Neural cell (in vitro differentiated cells): ENCODE data around the gene CREBL2. TPM values are rescaled to one million over a fixed set of nuclear protein-coding genes. Genes with fewer than 3 reads are reported as not detected.

Experiments used
- H2AFZ ChIP-seq: fragments of 200-600, 300-800 bp; sonication (generic), shearing (Covaris generic); 2 replicates; pipeline ENCODE4 v1.6.0; 2014; ENCODE audit warnings: low read depth, mild to moderate bottlenecking, antibody characterized with exemption, low read length, moderate library complexity
- H3F3A ChIP-seq: fragments of 200-600 bp; shearing (Covaris generic); 2 replicates; pipeline ENCODE4 v1.6.1; 2016; ENCODE audit warnings: mild to moderate bottlenecking, moderate library complexity, mixed read lengths, antibody characterized with exemption, low read length; ENCODE audit not compliant: insufficient read depth, poor library complexity, severe bottlenecking
- H3K27ac ChIP-seq: fragments of 200-600, 300-800 bp; sonication (generic), shearing (Covaris generic); 2 replicates; pipeline ENCODE4 v1.5.1; 2014; ENCODE audit warnings: mild to moderate bottlenecking, low read length, moderate library complexity
- H3K27me3 ChIP-seq: fragments of 300-800, 200-600 bp; sonication (generic), shearing (Covaris generic); 2 replicates; pipeline ENCODE4 v1.6.0; 2014; ENCODE audit warnings: mild to moderate bottlenecking, low read depth, low read length, moderate library complexity; ENCODE audit not compliant: insufficient read depth
- H3K36me3 ChIP-seq: fragments of 300-800, 200-600 bp; sonication (generic), shearing (Covaris generic); 2 replicates; pipeline ENCODE4 v1.5.1; 2014; ENCODE audit warnings: mild to moderate bottlenecking, antibody characterized with exemption, low read length, moderate library complexity; ENCODE audit not compliant: insufficient read depth
- H3K4me2 ChIP-seq: fragments of 300-800, 200-600 bp; sonication (generic), shearing (Covaris generic); 2 replicates; pipeline ENCODE4 v1.6.0; 2014; ENCODE audit warnings: mild to moderate bottlenecking, low read length
- H3K4me3 ChIP-seq: fragments of 300-800, 200-600 bp; sonication (generic), shearing (Covaris generic); 2 replicates; pipeline ENCODE4 v1.5.1; 2014; ENCODE audit warnings: mild to moderate bottlenecking, low read length, moderate library complexity
- H3K79me2 ChIP-seq: fragments of 200-600 bp; shearing (Covaris generic); replicated peaks from 2 replicates; pipeline ENCODE4 v1.6.0; 2014; ENCODE audit warnings: mild to moderate bottlenecking, low read length, moderate library complexity; ENCODE audit not compliant: insufficient read depth
- H3K9ac ChIP-seq: fragments of 300-800, 200-600 bp; sonication (generic), shearing (Covaris generic); 2 replicates; pipeline ENCODE4 v1.6.1; 2016; ENCODE audit warnings: mild to moderate bottlenecking, low read length, mixed read lengths
- H3K9me2 ChIP-seq: fragments of 200-600 bp; shearing (Covaris generic); 2 replicates; pipeline ENCODE4 v1.6.1; 2016; ENCODE audit warnings: mild to moderate bottlenecking, low read length, mixed read lengths; ENCODE audit not compliant: insufficient read depth
- H3K9me3 ChIP-seq: fragments of 200-600, 300-800 bp; sonication (generic), shearing (Covaris generic); 2 replicates; pipeline ENCODE4 v1.6.1; 2016; ENCODE audit warnings: mild to moderate bottlenecking, mixed run types, low read length, moderate library complexity, mixed read lengths
- H4K20me1 ChIP-seq: fragments of 200-600 bp; shearing (Covaris generic); 2 replicates; pipeline ENCODE4 v1.6.1; 2016; ENCODE audit warnings: mild to moderate bottlenecking, mixed run types; ENCODE audit not compliant: insufficient read depth
- CTCF ChIP-seq: fragments of 450-650 bp; IDR thresholded peaks from 2 replicates; pipeline ENCODE4 v1.5.1; 2014; ENCODE audit warnings: antibody characterized with exemption, mild to moderate bottlenecking, moderate library complexity; ENCODE audit not compliant: poor library complexity, severe bottlenecking
- EP300 ChIP-seq: fragments of 450-650 bp; conservative IDR thresholded peaks from 2 replicates; pipeline ENCODE4 v1.6.1; 2014; ENCODE audit warnings: antibody characterized with exemption, mild to moderate bottlenecking, moderate library complexity; ENCODE audit not compliant: poor library complexity, severe bottlenecking
- EZH2 ChIP-seq: fragments of 200-600, 300-800 bp; shearing (Covaris generic), sonication (generic); IDR thresholded peaks from 2 replicates; pipeline ENCODE4 v1.6.1; 2014; ENCODE audit warnings: antibody characterized with exemption, low read length, borderline replicate concordance, mild to moderate bottlenecking; ENCODE audit not compliant: insufficient read depth, poor library complexity, severe bottlenecking
- MXI1 ChIP-seq: fragments of 450-650 bp; conservative IDR thresholded peaks from 2 replicates; pipeline ENCODE4 v1.6.1; 2014; ENCODE audit warnings: antibody characterized with exemption, mild to moderate bottlenecking; ENCODE audit not compliant: poor library complexity, severe bottlenecking
- POLR2AphosphoS5 ChIP-seq: IDR thresholded peaks from 2 replicates; pipeline ENCODE4 v1.6.1; 2012
- RAD21 ChIP-seq: fragments of 450-650 bp; conservative IDR thresholded peaks from 2 replicates; pipeline ENCODE4 v1.6.1; 2014; ENCODE audit warnings: antibody characterized with exemption, mild to moderate bottlenecking, moderate library complexity
- SMC3 ChIP-seq: fragments of 450-650 bp; conservative IDR thresholded peaks from 2 replicates; pipeline ENCODE4 v1.6.1; 2014; ENCODE audit warnings: antibody characterized with exemption, mild to moderate bottlenecking, moderate library complexity; ENCODE audit not compliant: poor library complexity
- TAF1 ChIP-seq: IDR thresholded peaks from 2 replicates; pipeline ENCODE4 v1.6.1; 2012; ENCODE audit warnings: low read depth
- polyA plus RNA-seq: library from polyadenylated mRNA; depleted of rRNA; stranded (reverse); fragments of >200 nt; gene quantifications from 2 replicates; pipeline ENCODE4 v1.2.3, GENCODE V29; 2014
- TF ChIP-seq, protein P1 (sequence below): IDR thresholded peaks from 2 replicates; pipeline ENCODE4 v1.6.1; 2012; ENCODE audit warnings: borderline replicate concordance

Gene CREBL2
- polyA plus RNA-seq, 1 donor from 2014 or later = 29.9 TPM

DNA sequence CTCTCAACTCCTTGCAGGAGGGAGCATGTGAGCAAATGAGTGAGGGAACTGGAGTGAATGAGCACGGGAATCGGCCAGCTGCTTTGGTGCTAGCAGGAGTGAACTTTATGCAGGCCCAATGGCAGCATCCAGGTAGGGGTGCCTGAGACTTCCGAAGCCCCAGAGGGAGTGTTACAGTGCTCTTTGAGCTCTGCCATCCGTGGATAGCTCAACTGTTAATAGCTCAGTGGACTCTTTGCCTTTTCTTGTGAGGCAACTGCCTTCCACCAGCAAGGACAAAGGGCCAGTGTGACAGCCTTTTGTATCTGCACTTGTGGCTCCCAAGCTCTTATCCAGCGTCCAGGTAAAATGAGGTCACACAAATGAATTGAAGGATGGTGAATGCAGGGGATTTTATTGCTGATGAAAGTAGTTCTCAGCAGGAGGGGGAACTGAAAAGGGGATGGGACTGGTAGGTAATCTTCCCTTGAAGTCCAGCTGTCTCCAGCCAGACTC is 12.9 kb downstream of the CREBL2 start:
- H3K27ac ChIP-seq = no peak overlapping the region

DNA sequence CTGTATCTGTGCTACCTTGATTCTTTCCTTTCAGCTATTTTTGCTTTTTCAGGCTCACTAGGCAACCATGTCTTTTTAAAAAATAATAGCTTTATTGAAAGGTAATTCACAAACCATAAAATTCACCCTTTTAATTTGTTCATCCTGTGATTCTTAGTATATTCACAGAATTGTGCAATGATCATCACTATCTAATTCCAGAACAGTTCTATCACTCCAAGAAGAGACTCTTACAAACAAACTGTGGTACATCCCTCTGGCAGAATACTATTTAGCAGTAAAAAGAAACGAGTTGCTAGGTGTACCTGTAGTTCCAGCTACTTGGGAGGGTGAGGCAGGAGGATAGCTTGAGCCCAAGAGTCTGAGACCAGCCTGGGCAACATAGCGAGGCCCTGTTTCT is 14.8 kb downstream of the CREBL2 start:
- Histone ChIP-seq H3K4me2 (no peak overlapping the region), H4K20me1 (no peaks in the 10 kb centered on the region)
- TF ChIP-seq EZH2 = no peak
- no peak for TF ChIP-seq SMC3
- TF ChIP-seq POLR2AphosphoS5 = no peak

More for the DNA sequence above, 12.9 kb downstream of the CREBL2 start:
- TF ChIP-seq SMC3 (no peak), RAD21 (no peak), POLR2AphosphoS5 (no peak), EZH2 (no peak), EP300 (no peak), CTCF (no peak), TAF1 (no peak), MXI1 (no peak)
- TF ChIP-seq, protein P1, sequence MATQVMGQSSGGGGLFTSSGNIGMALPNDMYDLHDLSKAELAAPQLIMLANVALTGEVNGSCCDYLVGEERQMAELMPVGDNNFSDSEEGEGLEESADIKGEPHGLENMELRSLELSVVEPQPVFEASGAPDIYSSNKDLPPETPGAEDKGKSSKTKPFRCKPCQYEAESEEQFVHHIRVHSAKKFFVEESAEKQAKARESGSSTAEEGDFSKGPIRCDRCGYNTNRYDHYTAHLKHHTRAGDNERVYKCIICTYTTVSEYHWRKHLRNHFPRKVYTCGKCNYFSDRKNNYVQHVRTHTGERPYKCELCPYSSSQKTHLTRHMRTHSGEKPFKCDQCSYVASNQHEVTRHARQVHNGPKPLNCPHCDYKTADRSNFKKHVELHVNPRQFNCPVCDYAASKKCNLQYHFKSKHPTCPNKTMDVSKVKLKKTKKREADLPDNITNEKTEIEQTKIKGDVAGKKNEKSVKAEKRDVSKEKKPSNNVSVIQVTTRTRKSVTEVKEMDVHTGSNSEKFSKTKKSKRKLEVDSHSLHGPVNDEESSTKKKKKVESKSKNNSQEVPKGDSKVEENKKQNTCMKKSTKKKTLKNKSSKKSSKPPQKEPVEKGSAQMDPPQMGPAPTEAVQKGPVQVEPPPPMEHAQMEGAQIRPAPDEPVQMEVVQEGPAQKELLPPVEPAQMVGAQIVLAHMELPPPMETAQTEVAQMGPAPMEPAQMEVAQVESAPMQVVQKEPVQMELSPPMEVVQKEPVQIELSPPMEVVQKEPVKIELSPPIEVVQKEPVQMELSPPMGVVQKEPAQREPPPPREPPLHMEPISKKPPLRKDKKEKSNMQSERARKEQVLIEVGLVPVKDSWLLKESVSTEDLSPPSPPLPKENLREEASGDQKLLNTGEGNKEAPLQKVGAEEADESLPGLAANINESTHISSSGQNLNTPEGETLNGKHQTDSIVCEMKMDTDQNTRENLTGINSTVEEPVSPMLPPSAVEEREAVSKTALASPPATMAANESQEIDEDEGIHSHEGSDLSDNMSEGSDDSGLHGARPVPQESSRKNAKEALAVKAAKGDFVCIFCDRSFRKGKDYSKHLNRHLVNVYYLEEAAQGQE = no peak
- Histone ChIP-seq H3K9me3 (peaks cover 6% of the 10 kb centered on the region), H3K27me3 (no peaks in the 10 kb centered on the region), H3K9me2 (no peaks in the 10 kb centered on the region), H3F3A (no peaks in the 10 kb centered on the region), H4K20me1 (no peaks in the 10 kb centered on the region), H3K4me3 (no peak overlapping the region), H3K36me3 (no peaks in the 10 kb centered on the region), H3K9ac (no peak overlapping the region), H3K4me2 (no peak overlapping the region), H2AFZ (no peak overlapping the region), H3K79me2 (peaks cover 5% of the 10 kb centered on the region)

More for the DNA sequence above, 14.8 kb downstream of the CREBL2 start:
- H2AFZ ChIP-seq = no peak overlapping the region
- H3K9ac ChIP-seq = no peak overlapping the region
- peaks cover 5% of the 10 kb centered on the region for H3K79me2 ChIP-seq
- H3F3A ChIP-seq = no peaks in the 10 kb centered on the region
- H3K27ac ChIP-seq = no peak overlapping the region
- peaks cover 6% of the 10 kb centered on the region for H3K9me3 ChIP-seq
- H3K9me2 ChIP-seq = no peaks in the 10 kb centered on the region
- no peaks in the 10 kb centered on the region for H3K36me3 ChIP-seq
- H3K27me3 ChIP-seq = no peaks in the 10 kb centered on the region
- H3K4me3 ChIP-seq = no peak overlapping the region
